Head of caudate nucleus (tissue), 42 donors: ENCODE results near the gene ARHGAP32.

Experiments
- DNase-seq, 42 donors: peaks; one replicate each; pipeline versions ENCODE4 v3.0.0 to v3.0.0-alpha.2; 2020 to 2021; ENCODE audit warnings: mixed read lengths in 7 of 42
- intact Hi-C: fragments of 100-400 bp; cut with DNase I; formaldehyde crosslinking; loops from one replicate; pipeline ENCODE4 v1.15.0; 2022

Gene ARHGAP32

DNA sequence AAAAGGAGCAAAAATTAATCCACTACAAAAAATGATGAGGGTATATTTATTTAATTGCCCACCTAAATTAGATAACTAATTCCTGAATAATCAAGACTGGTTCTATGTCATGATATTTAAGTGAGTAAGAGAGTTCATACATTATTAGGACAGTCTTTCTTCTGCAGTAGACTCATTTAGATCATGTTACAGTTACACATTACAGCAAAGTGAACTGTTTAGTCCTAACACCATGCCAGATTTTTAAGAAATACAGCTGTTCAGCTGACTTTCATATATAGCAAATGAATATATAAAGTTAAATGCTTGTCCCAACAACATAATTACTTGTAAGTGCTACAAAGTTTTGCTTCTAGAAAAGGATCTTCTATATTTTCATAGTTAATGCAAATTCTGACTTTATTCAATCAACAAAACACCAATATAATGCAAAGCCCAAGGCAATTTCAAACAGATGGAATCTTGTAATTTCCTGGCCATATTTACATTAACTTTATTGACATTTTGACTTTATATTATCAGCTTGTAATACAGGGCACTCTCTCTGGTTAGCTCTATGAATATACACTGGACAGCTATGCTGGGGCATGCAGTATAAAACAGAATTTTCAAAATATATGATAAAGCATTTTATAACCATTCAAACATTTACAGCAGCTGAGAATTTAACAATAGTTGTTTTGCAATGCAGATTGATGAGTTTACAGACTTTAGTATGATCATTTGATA is 203.7 kb downstream of the ARHGAP32 start:
- intact Hi-C loops, result no loop called here
- DNase-seq, result no peak

- DNase-seq, result no peak
- intact Hi-C loops, result no loop called here
These were observed 206.2 kb downstream of the ARHGAP32 start for GRCh38 chr11:128985880-128986279.

GRCh38 chr11:128983023-128983422 is 209.1 kb downstream of the ARHGAP32 start:
- peak in 1 of 42 donors; percentile 34 for DNase-seq
- intact Hi-C loops, result no loop called here

DNA sequence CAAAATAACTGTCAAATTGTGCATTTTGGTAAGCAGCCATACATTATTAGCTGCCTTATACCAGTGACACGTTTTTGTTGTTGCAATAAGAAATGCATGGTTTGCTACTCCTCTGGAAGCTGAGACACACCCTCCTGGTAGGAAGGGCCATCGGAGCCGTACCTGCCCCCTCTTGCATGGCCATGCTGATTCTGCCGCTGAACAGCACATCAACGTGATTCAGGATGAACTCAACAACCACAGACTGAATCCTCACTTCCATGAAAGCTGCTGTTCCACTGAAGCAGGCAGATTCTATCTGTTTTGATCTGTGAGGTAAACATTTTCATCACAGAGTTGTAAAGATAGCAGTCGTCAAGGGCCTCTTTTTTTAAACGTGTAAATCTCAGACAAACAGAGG is 210.9 kb downstream of the ARHGAP32 start:
- peak in 1 of 42 donors; percentile 35 for DNase-seq
- intact Hi-C loops, result no loop called here

DNA sequence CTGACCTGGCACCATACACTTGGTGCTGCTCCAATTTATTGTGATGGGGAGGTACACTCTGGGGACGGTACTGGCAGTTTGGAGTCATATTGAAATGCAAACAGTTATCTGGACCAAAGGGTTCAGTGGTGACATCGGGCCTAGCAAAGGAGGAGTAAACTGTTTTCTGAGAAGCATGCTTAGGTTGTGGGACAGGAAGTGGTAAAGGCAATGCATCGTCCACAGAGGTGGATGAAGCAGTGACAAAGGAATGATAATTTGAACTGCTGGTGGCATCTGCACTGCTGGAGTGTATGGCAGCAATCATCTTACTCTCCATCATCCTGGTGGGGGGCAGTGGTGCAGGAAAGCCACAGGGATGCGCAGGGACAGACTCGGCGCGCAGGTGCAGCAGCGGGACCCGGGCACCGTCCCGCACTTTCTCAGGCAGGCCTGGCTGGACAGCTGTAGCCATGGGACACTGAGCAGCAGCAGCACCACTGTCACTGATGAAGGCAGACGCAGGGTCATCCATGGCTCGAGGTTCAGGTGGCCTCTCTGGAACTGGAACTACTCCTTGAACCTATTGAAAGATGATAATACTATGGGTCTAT is 221.4 kb downstream of the ARHGAP32 start:
- intact Hi-C loops, result no loop called here
- DNase-seq, result no peak

GRCh38 chr11:128968916-128969315 is 223.2 kb downstream of the ARHGAP32 start:
- intact Hi-C loops, result no loop called here
- DNase-seq, result no peak

DNA sequence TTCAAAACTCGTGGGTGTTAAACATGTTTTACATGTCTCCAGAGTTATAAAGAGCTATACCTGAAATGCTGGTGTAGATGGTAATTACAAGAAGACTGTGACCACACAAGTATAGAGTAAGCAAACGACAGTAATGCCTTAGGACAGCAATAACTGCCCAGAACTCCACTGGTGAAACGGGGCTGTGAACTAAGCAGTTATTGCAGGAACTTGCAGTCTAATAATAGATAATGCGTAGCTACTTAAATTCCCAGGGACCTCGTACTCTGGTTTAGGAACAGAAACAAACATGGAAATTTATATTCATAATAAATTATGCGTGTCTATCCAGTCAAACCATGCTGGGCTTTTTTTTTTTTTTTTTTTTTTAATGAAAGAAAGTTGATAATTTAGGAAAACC is 224.5 kb downstream of the ARHGAP32 start:
- intact Hi-C loops, result no loop called here
- no peak for DNase-seq

DNA sequence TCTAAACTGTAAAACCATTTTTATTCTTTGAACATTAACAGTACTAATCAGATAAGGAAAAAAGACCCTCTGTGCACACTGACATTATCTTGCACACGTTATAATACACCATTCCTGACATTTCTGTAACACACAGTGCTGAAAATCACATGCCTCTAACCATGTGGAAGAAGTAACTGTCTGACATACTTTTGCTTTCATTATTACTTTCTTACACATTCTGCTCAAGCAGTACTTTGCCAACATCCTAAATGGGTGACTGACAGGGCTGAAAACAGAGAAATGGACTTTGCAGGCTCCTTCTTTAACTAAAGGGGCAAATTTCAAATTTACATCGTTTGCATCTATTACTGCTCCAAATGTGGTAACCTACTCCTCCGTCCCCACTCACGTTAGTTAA is 226.6 kb downstream of the ARHGAP32 start:
- intact Hi-C loops, result no loop called here
- no peak for DNase-seq

DNA sequence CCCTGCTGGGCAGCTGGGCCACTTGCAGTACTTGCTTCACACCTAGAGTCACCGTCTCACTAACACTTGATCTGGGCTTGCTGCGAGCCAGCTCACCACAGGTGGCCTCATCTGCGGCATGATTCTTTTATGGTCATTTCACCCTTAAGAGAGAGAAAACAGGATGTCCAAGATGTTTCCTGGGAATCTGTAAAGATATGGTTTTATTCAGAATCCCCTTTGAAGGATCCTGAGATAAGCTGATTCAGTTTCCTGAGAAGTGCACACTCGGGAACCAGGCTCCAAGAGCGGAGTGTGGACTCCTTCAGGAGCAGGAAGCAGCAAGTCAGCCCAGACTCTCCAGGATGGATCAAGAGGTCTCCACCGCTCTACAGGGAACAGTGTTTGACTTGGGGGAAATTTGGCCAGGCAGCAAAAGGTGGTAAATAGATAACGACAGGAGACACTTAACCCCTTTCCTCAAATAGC is 227.6 kb downstream of the ARHGAP32 start:
- intact Hi-C loops, result no loop called here
- peak in 1 of 42 donors; percentile 25 for DNase-seq

DNA sequence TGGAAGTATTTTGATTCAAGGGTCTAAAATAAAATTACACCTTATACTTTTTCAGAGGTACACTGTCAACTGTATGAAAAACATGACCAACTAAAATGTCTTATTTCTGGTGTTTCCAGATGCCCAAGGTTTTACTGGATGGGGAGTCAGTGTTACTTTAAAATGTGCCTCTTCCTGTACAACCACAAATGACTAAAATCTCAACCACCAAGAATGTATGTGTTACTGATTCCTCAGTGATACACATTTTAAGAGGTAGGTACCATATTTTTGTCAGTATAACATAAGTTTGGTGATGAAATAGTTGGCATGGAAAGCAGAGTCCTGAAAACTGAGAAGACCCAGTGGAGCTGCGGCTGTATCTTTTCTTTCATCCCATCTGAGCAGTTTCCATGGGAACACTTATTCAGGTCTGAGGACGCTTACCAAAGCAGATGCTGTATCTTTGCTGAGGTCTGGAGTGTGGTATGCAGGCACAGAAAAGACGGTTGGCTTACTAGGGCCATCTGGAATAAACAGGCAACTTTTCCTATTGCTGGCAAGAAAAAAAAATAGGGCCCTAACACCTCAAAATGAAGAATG is 228.3 kb downstream of the ARHGAP32 start:
- peak in 1 of 42 donors; percentile 30 for DNase-seq
- intact Hi-C loops, result no loop called here

DNA sequence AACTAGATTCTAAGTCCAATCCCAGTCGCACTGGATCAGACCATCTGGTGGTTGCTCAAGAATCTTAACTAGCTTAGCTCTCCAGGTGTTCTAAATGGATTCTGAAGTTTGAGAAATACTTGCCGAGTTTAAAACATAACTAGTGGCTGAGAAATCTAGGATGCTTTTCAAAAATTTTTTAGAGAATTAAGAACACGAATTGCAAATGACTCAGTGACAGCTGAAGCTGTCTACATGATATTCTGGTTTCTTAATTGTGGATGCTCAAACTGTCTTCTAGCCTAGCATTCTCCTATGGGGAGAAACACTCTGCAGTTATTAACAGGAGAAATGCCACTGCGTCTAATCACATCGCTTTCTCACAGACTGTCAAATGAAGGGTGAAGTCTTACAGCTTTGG is 229.2 kb downstream of the ARHGAP32 start:
- intact Hi-C loops, result no loop called here
- DNase-seq, result peak in 1 of 42 donors; percentile 32

DNA sequence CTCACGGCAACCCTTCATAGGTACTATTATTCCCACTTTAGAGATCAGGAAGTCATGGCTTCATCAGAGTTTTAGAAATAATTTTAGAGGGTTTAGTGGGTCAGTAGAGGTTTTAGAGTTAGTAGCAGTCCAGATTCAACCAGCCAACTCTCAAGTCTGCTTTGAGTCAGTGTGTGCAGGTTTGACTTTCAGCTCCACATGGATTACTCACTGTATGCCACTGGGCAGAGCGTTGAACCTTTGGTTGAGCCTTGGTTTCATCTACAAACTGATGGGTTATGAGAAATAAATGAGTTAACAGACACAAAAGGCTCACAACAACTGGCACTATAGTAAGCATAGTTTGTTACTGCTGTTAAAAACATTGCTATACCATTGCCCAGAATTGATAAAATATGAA is 230.5 kb downstream of the ARHGAP32 start:
- peak in 1 of 42 donors; percentile 23 for DNase-seq
- intact Hi-C loops, result no loop called here

DNA sequence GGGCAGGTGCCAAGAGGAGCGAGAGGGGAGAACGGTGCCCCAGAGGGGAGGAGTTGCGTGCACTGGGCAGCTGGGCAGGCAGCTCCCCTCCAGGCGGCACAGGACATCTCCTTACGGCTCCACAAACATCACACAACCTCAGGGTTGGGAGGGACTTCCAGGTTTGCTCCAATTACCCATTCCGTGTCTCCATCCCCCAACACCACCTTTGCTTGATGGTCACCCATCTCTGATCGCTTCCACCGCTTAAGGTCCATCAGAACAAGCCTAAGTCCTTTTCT is 235.0 kb downstream of the ARHGAP32 start:
- DNase-seq, result peak in 2 of 42 donors; percentile 16 to 36
- intact Hi-C loops, result loop anchor here (5.0 kb wide), 1 partner anchor 75 kb away; no protein-coding TSS in a partner anchor

DNA sequence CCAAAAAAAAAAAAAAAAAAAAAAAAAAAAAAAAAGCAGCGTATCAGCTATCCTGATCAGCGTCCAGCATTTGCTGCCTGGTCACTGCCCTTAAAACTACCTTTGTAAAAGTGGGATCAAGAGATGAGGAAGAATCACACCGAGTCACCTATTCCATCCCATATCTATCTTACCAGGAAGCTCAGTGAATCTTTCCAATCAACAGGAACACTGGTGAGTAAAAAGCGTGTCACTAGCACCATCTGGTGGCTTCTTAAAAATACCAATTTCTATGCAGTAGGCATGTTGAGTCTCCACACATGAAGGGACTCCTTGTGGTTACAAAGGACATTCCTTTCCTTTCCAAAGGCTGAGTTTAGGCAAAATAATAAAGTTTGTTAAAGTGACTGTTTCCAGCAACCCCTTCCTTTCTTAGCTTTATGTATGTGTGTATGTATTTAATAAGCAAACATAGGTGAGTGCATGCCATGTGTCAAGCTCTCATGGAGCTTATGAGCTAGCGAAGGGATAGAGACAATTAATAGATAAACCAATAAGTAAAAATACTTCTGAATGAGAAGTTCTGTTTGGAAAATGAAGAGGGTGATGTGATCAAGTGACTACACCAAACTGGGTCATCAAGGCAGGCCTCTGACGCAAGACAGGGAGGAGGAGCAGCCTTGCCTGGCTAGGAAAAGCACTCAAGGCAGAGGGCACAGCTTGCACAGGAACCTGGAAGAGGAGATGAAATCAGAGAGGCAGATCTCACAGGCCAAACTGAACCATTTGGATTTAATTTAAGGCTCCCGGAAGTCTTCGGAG is 235.5 kb downstream of the ARHGAP32 start:
- DNase-seq, result peak in 20 of 42 donors; percentile 20 to 78 (median 61)
- intact Hi-C loops, result loop anchor here (5.0 kb wide), 1 partner anchor 74 kb away; no protein-coding TSS in a partner anchor

DNA sequence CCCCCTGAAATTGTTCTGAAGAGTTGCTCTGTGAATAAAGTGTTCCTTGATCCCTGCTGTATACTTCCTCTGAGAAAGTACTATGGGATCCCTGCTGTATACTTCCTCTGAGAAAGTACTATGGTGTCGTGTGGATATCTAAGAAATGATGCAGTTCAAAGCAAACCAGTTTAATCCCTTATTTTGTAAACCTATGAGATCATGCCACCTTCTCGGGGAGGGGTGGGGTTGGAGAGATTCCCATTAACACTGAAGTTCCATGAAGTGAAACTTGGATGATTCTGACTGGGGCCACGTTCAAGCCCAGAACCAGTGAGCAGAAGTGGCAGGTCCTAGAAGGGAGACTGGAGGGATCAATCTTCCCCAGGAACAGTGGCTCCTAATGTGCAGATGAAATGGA is 236.5 kb downstream of the ARHGAP32 start:
- DNase-seq, result no peak
- intact Hi-C loops, result loop anchor here (5.0 kb wide), 1 partner anchor 73 kb away; no protein-coding TSS in a partner anchor

DNA sequence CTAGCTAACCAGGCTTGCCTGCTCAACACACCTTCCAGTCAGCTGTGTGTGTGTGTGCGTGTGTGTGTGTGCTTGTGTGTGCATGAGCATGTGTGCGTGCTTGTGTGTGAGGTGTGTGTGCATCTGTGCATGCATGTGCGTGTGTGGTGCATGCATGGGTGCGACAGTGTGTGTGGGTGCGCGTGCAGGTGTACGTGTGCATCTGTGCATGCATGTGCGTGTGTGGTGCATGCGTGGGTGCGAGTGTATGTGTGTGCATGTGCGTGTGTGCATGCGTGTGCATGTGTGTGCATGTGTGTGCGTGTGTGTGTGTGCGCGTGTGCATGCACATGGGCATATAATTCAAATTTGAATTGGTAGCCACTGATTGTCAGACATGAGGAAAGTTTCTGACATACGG is 239.0 kb downstream of the ARHGAP32 start:
- intact Hi-C loops, result no loop called here
- DNase-seq, result no peak

DNA sequence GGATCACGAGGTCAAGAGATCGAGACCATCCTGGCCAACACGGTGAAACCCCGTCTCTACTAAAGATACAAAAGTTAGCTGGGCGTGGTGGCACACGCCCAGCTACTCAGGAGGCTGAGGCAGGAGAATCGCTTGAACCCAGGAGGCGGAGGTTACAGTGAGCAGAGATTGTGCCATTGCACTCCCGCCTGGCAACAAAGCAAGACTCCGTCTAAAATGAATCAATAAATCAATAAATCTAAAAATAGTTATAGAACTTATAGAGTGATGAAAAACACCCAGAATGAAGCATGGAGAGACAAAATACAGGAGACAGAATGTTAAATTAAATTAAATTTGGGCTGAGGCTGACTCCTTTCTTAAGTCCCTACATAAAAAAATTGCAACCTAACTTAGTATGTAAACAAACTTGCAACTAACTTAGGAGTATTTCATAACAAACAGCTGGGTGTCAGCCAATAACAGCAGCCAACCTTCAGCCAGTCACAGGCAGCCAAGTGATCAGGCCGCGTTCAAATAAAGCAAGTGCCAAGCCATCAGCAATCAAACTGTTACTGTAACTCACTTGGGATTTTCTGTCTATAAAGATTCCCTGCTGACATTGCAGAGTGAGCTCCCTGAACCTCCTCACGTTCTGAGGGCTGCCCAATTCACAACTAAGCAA is 242.2 kb downstream of the ARHGAP32 start:
- intact Hi-C loops, result no loop called here
- DNase-seq, result no peak

- intact Hi-C loops, result no loop called here
- peak in 1 of 42 donors; percentile 24 for DNase-seq
These were observed 243.5 kb downstream of the ARHGAP32 start for GRCh38 chr11:128948583-128948982.

GRCh38 chr11:128947773-128948172 is 244.4 kb downstream of the ARHGAP32 start:
- intact Hi-C loops, result no loop called here
- no peak for DNase-seq
